GM21360 (cell line): ENCODE results near the gene HOXC4.
A peak's percentile ranks its signal among the peaks of the same experiment; 100 is the strongest.

Source experiments
- ATAC-seq: cut with Tn5 transposase; IDR thresholded peaks from one replicate; pipeline ENCODE4 v1.9.1; 2021; ENCODE audit warnings: mild to moderate bottlenecking, moderate library complexity; ENCODE audit not compliant: unreplicated experiment

The HOXC4 gene

DNA sequence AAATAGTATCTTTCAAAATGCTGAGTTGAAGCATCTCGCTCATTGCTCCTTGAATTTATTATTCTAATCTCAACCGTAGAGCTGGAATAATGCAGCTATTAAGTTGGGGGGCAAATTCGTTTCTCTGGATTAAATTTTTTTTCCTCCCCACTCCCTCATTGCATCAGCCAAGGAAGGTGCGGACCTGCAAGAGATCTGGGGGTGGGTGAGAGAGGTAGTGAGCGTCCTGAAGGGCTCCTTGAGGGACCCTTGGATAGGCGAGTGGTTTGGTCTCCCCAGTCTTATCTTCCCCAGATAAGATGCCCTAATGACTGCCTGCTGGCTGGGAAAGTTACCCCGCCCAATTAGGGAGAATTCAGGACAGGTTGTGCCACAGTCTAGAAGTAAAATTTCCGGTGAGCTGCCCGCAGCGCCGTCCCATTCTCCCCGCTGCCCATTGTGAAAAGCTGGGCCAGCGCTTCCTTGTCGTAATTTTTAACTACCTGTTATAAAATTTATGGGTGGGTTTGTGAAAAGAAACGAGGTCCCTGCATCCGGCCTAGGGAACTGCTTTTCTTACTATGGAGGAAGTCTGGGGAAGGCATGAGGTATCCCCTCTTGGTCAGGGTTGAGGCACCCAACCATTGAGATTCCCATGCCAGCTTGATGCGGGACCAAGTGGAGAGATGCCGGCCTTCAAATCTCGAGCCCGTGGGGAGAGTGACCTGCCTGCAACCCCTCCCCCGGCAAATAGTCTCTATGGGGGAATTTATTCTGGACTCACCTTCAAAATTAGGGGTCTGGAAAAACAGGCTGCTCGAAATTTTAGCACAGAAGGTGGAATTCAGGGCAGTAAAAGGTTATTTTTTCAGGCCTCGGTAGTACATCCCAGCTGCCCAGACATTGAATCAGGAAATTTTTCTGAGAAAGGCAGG is 38.4 kb upstream of the HOXC4 start:
- no peak for ATAC-seq

GRCh38 chr12:54016051-54016450 is 37.6 kb upstream of the HOXC4 start:
- no peak for ATAC-seq

- no peak for ATAC-seq
Measured at GRCh38 chr12:54016478-54016964, 37.1 kb upstream of the HOXC4 start.

DNA sequence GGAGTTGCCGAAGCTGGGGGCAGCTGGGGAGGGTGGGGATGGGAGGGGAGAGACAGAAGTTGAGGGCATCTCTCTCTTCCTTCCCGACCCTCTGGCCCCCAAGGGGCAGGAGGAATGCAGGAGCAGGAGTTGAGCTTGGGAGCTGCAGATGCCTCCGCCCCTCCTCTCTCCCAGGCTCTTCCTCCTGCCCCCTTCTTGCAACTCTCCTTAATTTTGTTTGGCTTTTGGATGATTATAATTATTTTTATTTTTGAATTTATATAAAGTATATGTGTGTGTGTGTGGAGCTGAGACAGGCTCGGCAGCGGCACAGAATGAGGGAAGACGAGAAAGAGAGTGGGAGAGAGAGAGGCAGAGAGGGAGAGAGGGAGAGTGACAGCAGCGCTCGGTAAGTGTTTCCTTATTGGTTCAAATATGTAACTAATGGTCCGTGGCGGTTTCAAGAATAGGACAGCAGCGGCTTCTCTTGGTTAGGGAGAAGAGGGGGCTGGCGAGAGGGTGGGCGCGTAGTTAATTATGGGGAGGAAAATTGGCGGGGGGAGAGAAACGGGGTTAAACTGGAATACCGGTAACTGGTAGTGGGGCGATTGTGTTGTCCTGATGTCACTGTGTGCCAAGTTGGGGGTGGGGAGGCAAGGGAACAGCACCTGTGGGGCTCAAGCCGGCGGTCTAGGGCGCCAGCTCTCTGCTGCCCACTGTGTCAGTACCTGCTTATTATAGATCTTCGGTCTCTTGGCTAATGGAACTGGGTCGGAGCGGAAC is 36.4 kb upstream of the HOXC4 start:
- ATAC-seq: peak; percentile 19

DNA sequence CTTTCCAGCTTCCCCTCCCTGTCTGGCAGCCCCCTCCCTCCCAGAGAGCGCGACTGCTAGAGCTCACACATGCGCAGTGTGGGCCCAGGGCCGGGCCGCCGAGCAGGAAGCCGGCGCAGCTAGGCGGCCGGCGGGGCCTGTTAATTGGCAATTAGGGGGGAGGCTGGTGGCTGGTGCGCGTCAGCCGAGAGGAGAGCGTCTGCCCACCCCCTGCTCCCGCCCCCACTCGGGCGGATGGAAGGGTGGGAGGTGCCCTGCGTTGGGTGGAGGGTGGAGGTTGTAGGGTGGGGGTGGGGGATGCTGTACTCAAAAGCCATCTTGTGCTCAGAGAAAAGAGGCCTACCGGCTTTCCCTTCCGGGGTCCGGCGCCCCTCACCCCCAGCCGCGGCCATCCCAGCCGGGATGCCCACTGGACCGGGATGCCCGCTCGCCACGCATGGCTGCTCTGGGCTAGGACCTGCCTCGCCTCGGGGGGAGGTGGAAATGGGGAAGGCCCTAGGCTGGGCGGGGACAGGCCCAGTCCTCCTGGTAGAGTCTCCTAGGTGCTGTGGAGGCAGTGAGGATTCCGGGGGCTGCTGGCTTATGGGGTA is 35.7 kb upstream of the HOXC4 start:
- ATAC-seq: peak; percentile 65

DNA sequence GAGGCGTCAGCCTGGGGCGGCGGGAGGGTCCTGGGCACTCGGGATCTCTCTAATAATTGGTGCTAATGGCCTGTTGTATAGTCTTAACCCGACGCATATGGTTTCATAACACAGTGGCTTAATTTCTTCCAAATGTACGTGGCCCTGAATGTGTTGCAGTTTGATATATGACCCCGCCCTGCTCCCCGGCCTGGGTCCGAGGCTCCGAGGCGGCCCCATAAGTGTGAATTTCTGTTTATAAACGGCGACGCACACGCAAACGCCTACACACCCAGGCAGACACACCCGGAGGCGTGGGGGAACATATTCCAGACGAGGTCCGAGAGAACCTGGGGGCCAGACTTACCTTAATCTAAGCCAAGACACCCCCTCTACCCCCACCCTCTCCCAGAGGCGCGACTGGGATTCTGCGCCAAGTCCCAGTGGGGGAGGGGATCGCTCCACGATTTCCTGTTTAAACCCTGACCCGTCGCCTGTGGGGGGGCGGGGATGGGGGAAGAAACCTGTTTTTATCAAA is 35.1 kb upstream of the HOXC4 start:
- no peak for ATAC-seq

DNA sequence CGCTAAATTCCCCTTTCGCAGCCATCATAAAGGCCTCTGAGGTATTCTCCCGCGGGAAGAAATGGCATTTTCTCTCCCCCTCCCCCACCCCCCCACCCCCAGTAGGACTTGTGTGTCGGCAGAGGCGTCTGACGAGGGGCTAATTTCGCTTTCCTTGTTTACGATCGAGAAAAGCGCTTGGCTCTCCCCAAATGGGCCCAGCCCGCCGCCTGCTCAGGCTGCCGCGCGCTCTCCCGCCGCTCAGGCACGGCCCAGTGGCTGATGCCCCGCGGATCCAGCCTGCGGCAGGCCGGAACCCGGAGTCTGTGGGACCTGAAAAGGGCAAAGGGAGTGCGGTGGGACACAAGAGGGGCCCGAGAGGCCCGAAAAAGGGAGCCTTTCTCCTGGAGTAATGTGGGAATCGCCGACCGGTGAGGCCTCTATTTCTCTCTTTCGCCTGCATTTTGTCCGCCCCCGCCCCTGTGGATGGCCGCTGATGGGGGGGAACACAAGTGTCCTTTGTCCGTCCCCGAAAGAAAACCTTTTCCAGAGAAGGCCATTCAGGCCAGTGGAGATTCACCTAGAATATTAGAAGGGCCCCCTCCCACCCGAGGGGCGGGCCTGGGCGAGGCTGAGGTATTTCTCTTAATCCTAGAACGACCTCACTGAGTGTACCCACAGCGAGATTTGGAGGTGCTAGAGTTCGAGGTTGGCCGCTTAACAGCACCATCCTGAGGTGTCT is 34.4 kb upstream of the HOXC4 start:
- ATAC-seq: no peak

DNA sequence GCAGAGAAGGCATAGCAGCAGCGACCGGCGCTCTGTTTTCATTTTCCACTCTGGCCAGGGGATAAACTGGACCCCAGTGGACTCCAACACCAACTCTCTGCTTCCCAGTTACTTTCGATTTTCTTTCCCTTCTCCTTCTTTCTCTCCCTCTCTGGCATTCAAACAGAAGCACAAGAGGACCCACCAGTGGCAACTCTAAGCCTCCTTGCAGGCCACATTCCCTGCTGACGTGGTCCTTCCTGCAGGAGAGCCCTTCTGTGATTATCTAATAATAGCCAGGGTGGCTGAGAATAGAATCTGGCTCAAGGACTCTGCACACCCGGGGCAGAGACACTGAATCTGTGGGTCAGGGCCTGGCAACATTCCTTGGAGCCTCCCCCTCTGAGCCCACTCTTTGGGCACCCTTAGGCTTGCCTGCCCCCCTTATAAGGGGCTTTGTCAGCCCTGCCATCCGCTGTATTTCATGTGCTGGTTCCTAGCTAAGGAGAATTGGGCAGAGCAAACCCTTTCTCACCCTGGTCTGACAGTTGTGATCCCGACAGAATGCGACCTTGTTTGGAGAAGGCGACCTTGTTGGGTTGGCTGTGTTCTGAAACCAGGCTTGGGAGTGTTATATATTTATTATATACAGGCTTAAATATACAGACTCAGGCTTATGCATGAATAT is 33.6 kb upstream of the HOXC4 start:
- no peak for ATAC-seq

- no peak for ATAC-seq
Measured at GRCh38 chr12:54020591-54021405, 32.8 kb upstream of the HOXC4 start.

DNA sequence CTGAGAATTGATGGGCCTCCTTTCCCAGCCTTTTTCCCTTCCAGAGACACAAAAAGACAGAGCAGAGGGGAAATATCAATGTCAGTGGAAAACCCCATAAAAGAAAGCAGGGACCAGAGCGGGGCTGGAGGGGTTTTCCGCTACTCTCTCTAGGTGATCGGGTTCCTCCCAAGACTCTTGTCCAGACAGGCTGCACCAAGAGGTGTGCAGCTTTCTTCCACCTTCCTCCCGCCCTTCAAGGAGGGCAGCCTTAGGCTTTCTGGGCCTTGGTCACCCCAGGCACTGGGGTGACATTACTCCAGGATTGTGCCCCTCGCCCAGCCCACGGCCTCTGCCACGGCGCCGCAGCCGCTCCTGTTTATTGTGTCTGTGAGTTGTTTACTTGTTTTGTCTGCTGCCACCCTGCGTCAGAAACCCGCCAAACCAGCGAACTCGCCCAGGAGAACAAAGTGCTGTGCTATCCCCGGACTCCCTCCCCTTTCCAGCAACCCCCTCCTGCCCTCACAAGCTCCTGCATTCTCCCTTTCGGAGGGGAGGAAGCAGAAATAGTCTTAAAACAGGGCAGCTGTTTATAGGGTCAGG is 32.1 kb upstream of the HOXC4 start:
- ATAC-seq: no peak

DNA sequence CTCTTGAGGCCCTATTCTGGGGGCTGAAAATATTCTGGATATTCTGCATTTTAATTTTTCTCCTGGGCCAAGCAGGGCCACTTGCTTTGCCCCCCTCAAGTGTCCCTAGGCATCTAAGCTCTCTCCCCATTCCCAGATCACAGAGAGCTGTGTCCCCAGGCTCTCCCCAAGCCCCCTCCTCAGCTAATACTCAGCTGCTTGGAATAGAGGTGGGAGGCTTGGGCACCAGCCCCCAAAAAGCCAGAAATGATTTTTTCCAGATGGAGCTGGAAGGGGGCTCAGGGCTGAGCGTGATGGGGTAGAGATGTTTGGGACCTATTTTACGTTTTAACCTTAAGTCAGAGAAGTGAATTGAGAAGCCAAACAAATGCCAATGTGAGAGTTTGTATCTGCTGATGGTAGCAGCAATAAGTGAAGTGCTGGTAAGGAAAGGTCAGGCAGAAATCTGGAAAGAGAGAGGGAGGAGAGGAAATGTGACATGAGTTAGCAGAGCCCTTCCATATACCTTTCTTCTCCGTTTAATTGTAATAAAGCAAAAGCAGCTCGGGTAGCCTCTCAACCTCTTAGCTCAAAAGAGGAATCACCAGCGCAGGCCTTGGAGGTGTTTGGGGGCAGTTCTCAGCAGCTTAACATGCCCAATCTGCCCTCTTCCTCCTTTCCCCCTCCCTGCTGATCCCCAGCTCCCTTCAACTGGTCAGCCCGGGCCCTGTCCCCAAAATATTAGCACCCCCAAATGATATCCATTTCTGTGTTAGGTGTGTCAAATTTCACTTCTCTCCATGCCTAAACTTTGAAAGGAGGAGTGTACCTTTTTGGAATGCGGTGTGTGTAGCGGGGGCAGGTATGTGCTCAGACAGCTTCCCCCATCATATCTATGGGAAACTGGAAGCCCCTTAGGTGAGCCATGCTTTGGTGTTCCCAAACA is 30.4 kb upstream of the HOXC4 start:
- ATAC-seq: no peak

- no peak for ATAC-seq
Measured at GRCh38 chr12:54024127-54024526, 29.5 kb upstream of the HOXC4 start.

DNA sequence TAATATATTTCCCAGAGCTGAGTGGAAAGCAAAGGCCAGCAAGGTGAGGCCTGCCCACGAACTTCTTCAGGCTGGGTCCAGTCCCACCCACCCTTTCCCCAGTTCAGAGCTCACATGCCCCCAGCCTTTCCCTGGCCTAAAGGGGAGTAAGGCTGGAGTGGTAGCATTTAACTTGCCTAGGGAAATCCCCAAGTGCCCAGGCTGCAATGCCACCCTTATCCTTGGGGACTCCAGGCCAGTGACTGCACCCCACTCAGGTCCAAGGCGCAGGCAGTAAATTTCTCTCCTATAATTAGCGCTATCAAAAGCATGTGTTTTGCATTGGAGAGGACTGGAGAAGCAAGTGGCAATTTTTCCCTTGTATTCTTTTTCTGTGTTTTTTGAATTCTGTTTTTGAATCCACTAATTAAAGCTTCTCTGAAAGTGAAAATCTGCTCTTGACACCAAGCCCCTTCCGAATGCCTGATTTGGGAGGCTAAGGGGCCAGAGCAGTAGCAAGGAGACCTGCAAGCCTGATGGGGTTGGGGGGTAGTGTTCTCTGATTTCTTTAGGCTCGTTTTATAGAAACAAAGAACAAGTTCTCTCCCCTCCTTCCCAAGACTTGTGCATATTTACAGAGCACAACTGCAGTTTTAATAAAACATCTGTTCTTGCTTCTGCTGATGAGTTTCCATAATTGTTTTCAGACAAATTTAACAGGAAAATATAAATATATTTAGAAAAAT is 28.9 kb upstream of the HOXC4 start:
- ATAC-seq: no peak

- ATAC-seq: no peak
Measured at GRCh38 chr12:54025499-54026405, 27.9 kb upstream of the HOXC4 start.

GRCh38 chr12:54026640-54027441 is 26.8 kb upstream of the HOXC4 start:
- ATAC-seq: no peak
